B cell (primary cell): ENCODE results near the gene DBF4B. TPM values are rescaled to one million over a fixed set of nuclear protein-coding genes. Genes with fewer than 3 reads are reported as not detected.

Source experiments
- ATAC-seq: fragments of 200-7000 bp; cut with Tn5 transposase; one replicate; pipeline ENCODE4 v1.10.0; 2021; ENCODE audit warnings: low read depth, mild to moderate bottlenecking, moderate number of reproducible peaks, moderate library complexity
- CTCF ChIA-PET: fragments of 350-600 bp; sonication (Branson Sonifier 250); formaldehyde crosslinking; loops from one replicate; lab custom pipeline; 2021; ENCODE audit warnings: antibody characterized with exemption, inconsistent platforms; lab: Charles Lee
- POLR2A ChIA-PET: fragments of 350-600 bp; sonication (Branson Sonifier 250); formaldehyde crosslinking; loops from one replicate; lab custom pipeline; 2021; ENCODE audit warnings: antibody characterized with exemption; lab: Charles Lee
- DNase-seq: peaks from one replicate; pipeline ENCODE4 v3.0.0; 2013
- H2AFZ ChIP-seq: 2 replicates; pipeline ENCODE4 v1.6.1; 2012; ENCODE audit warnings: mild to moderate bottlenecking, low read depth, low read length; ENCODE audit not compliant: insufficient read depth, poor library complexity, severe bottlenecking
- H3K27ac ChIP-seq, 2 donors: 1 replicate in 1 of 2; 2 replicates in 1 of 2; pipeline ENCODE4 v1.5.1; 2012 to 2013; ENCODE audit warnings: low read length in 2 of 2, mild to moderate bottlenecking in 2 of 2, moderate library complexity in 1 of 2
- H3K27me3 ChIP-seq, 4 experiments: fragments of 200-600 bp in 1 of 4; sonication (generic) in 1 of 4; replicated peaks in 1 of 4; 1 replicate in 2 of 4; 2 replicates in 2 of 4; pipeline versions ENCODE4 v1.6.1 to v1.7.0; 2013 to 2016; ENCODE audit warnings: low read length in 3 of 4, mild to moderate bottlenecking in 2 of 4, mixed read lengths in 1 of 4, moderate library complexity in 1 of 4; ENCODE audit not compliant: insufficient read depth in 4 of 4, control insufficient read depth in 3 of 4; ENCODE audit errors: control extremely low read depth in 1 of 4
- H3K36me3 ChIP-seq, 2 experiments: replicated peaks in 1 of 2; 1 replicate in 1 of 2; 2 replicates in 1 of 2; pipeline versions ENCODE4 v1.6.1 to v1.7.1; 2013; ENCODE audit warnings: low read length in 1 of 2; ENCODE audit not compliant: insufficient read depth in 2 of 2, control insufficient read depth in 1 of 2; ENCODE audit errors: control extremely low read depth in 1 of 2, extremely low read depth in 1 of 2
- H3K4me1 ChIP-seq, 2 donors: fragments of 200-600 bp in 1 of 2; sonication (generic) in 1 of 2; 1 replicate in 1 of 2; 2 replicates in 1 of 2; pipeline versions ENCODE4 v1.5.1 to v1.6.1; 2013 to 2017; ENCODE audit warnings: low read length in 2 of 2; ENCODE audit not compliant: control insufficient read depth in 2 of 2, insufficient read depth in 2 of 2
- H3K4me2 ChIP-seq: replicated peaks from 2 replicates; pipeline ENCODE3; 2012; ENCODE audit warnings: mild to moderate bottlenecking, low read depth, low read length; ENCODE audit not compliant: poor library complexity, severe bottlenecking
- H3K4me3 ChIP-seq, 5 experiments: fragments of 200-600 bp in 1 of 5; sonication (generic) in 1 of 5; 1 replicate in 3 of 5; 2 replicates in 2 of 5; pipeline versions ENCODE4 v1.5.1 to v1.7.0; 2011 to 2016; ENCODE audit warnings: low read length in 4 of 5, mild to moderate bottlenecking in 4 of 5, low read depth in 2 of 5, control low read depth in 1 of 5, moderate library complexity in 1 of 5; ENCODE audit not compliant: insufficient read depth in 1 of 5; ENCODE audit errors: control extremely low read depth in 1 of 5, extremely low read depth in 1 of 5
- H3K79me2 ChIP-seq: fragments of 200-600 bp; sonication (generic); one replicate; pipeline ENCODE4 v1.6.0; 2016; ENCODE audit warnings: low read length; ENCODE audit not compliant: control insufficient read depth, insufficient read depth
- H3K9ac ChIP-seq: fragments of 200-600 bp; sonication (generic); 2 replicates; pipeline ENCODE4 v1.6.1; 2017; ENCODE audit warnings: mild to moderate bottlenecking, low read length, moderate library complexity
- H3K9me3 ChIP-seq, 3 donors: one replicate each; pipeline versions ENCODE4 v1.6.1 to v1.7.1; 2013; ENCODE audit warnings: low read length in 2 of 3; ENCODE audit not compliant: control insufficient read depth in 2 of 3, insufficient read depth in 1 of 3; ENCODE audit errors: control extremely low read depth in 1 of 3
- H4K20me1 ChIP-seq: 2 replicates; pipeline ENCODE4 v1.6.0; 2012; ENCODE audit warnings: mild to moderate bottlenecking, low read length; ENCODE audit not compliant: insufficient read depth, control insufficient read depth, poor library complexity, severe bottlenecking
- H3K27ac Mint-ChIP-seq: one replicate; pipeline ENCODE4 v1.8.0; 2021; ENCODE audit warnings: mixed read lengths
- H3K27me3 Mint-ChIP-seq: one replicate; pipeline ENCODE4 v1.8.0; 2021; ENCODE audit warnings: mixed read lengths
- H3K4me1 Mint-ChIP-seq: one replicate; pipeline ENCODE4 v1.8.0; 2021; ENCODE audit warnings: mixed read lengths
- H3K4me3 Mint-ChIP-seq: one replicate; pipeline ENCODE4 v1.8.0; 2021; ENCODE audit warnings: mixed read lengths
- H3K9me3 Mint-ChIP-seq: one replicate; pipeline ENCODE4 v1.8.0; 2022; ENCODE audit warnings: mixed read lengths; ENCODE audit not compliant: insufficient read depth
- EZH2 ChIP-seq: IDR thresholded peaks from 2 replicates; pipeline ENCODE4 v1.6.1; 2012; ENCODE audit warnings: borderline replicate concordance, low read depth, mild to moderate bottlenecking, moderate library complexity, low read length; ENCODE audit not compliant: insufficient read depth, poor library complexity, severe bottlenecking
- WGBS: methylation state at CpG from one replicate; pipeline ENCODE4 v1.1.5; 2013; ENCODE audit warnings: missing lambda C conversion rate; ENCODE audit not compliant: insufficient coverage; 5-methylcytosine and 5-hydroxymethylcytosine counted together
- intact Hi-C: fragments of 100-400 bp; cut with micrococcal nuclease; formaldehyde crosslinking; loops from one replicate; pipeline ENCODE4 v1.10.0; 2022
- polyA plus RNA-seq: library from polyadenylated mRNA; depleted of rRNA; stranded (reverse); fragments of >200 nt; gene quantifications from 2 replicates; pipeline ENCODE4 v1.2.3, GENCODE V29; 2012
- total RNA-seq, 2 donors: library from RNA; stranded (reverse); fragments of 120-200 nt in 1 of 2; gene quantifications; 1 replicate in 1 of 2; 2 replicates in 1 of 2; pipeline versions ENCODE4 v1.2.3 to v1.2.4, GENCODE V29; 2013 to 2022
- TF ChIP-seq, protein P1 (sequence below): fragments of 200-600 bp; IDR thresholded peaks from one replicate; pipeline ENCODE4 v1.8.0; 2022; ENCODE audit warnings: antibody characterized with exemption, mild to moderate bottlenecking

The DBF4B gene
- total and polyA plus RNA-seq, 2 donors (not counting 1 experiment from before 2014, with no cell fraction given), result 10.9 to 15.9 TPM

DNA sequence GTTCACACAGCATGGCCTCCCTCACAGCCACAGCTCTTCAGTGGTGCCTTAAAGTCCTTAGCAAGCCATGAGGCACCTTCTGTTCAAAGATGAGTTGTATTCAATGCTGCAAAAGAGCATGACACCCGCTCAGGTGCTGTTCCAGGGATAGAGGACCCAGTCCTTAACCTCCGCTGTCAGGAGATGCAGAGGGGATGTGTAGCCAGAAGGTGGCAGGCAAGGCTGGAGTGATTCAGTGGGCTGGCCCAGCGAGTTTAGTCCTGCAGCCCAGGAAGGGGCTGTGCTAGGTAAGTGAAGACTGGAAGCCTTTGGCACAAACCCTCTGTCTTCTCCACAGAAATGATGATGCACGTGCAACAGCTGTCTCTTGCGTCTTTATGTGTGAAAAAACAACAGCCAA, 25.3 kb downstream of the DBF4B start:
- intact Hi-C loops, result no loop called here
- Histone ChIP-seq H3K9me3 (no peaks in the 10 kb centered on the region), H3K79me2 (no peaks in the 10 kb centered on the region), H3K27ac (no peak overlapping the region), H3K4me2 (no peak overlapping the region), H3K4me1 (no peaks in the 10 kb centered on the region), H3K9ac (no peak overlapping the region), H3K36me3 (peaks cover 0 to 2% of the 10 kb centered on the region in 2 experiments), H4K20me1 (no peaks in the 10 kb centered on the region), H2AFZ (no peak overlapping the region), H3K4me3 (no peak overlapping the region), H3K27me3 (no peaks in the 10 kb centered on the region)
- no peaks in the 10 kb centered on the region for H3K9me3 Mint-ChIP-seq
- no peaks in the 10 kb centered on the region for H3K27me3 Mint-ChIP-seq
- H3K27ac Mint-ChIP-seq, result no peak overlapping the region
- ATAC-seq (no peak), DNase-seq (no peak)
- POLR2A ChIA-PET, result no interaction called here
- TF ChIP-seq, protein P1, sequence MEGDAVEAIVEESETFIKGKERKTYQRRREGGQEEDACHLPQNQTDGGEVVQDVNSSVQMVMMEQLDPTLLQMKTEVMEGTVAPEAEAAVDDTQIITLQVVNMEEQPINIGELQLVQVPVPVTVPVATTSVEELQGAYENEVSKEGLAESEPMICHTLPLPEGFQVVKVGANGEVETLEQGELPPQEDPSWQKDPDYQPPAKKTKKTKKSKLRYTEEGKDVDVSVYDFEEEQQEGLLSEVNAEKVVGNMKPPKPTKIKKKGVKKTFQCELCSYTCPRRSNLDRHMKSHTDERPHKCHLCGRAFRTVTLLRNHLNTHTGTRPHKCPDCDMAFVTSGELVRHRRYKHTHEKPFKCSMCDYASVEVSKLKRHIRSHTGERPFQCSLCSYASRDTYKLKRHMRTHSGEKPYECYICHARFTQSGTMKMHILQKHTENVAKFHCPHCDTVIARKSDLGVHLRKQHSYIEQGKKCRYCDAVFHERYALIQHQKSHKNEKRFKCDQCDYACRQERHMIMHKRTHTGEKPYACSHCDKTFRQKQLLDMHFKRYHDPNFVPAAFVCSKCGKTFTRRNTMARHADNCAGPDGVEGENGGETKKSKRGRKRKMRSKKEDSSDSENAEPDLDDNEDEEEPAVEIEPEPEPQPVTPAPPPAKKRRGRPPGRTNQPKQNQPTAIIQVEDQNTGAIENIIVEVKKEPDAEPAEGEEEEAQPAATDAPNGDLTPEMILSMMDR, result no peak
- CTCF ChIA-PET, result no interaction called here
- WGBS, result 81% methylated on average over 5 of the region's 5 CpGs
- H3K4me1 Mint-ChIP-seq, result no peaks in the 10 kb centered on the region
- H3K4me3 Mint-ChIP-seq, result no peak overlapping the region

DNA sequence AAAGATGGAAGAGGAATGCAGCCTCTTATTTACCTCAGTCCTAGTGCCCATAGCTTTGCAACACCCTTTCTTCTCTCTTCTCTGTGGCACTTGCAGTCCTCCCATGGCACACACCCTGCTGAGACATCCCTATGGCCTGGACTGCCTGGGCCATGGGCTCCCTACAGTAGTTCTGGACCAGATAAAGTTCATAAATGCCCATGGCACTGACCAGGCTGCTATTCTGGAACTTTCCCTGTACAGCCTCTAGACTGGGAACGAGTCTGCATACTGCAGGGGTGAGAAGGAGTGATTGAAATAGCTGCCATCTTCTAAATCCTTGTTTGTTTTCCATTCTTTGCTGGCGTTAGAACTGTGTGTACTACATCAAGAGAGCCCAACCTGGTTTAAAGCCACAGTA, 25.8 kb downstream of the DBF4B start:
- no peaks in the 10 kb centered on the region for H3K27me3 Mint-ChIP-seq

More for the DNA sequence above, 25.8 kb downstream of the DBF4B start:
- ATAC-seq, result no peak
- 80% methylated on average over 1 of the region's 2 CpGs for WGBS
- Histone ChIP-seq H3K9me3 (no peaks in the 10 kb centered on the region), H3K4me1 (no peaks in the 10 kb centered on the region), H3K27ac (no peak overlapping the region), H3K36me3 (peaks cover 0 to 2% of the 10 kb centered on the region in 2 experiments), H4K20me1 (no peaks in the 10 kb centered on the region), H3K4me2 (no peak overlapping the region), H3K79me2 (no peaks in the 10 kb centered on the region), H3K4me3 (no peak overlapping the region), H2AFZ (no peak overlapping the region), H3K9ac (no peak overlapping the region), H3K27me3 (no peaks in the 10 kb centered on the region)
- H3K4me3 Mint-ChIP-seq, result no peak overlapping the region
- no peaks in the 10 kb centered on the region for H3K4me1 Mint-ChIP-seq
- H3K9me3 Mint-ChIP-seq, result no peaks in the 10 kb centered on the region
- H3K27ac Mint-ChIP-seq, result no peak overlapping the region
- ChIA-PET POLR2A (no interaction called here), CTCF (interaction anchor here (0.5 kb wide), 1 partner anchor 37 kb away, joined by 3 read pairs; no protein-coding TSS in a partner anchor)
- DNase-seq, result no peak
- intact Hi-C loops, result no loop called here
- TF ChIP-seq, protein P1, result no peak
- TF ChIP-seq EZH2, result no peak
